WTC11 (cell line): ENCODE data around the gene POMT1. TPM values are rescaled to one million over a fixed set of nuclear protein-coding genes. Genes with fewer than 3 reads are reported as not detected.

Experiments
- ATAC-seq: fragments of 200-7000 bp; cut with Tn5 transposase; 2 replicates; pipeline ENCODE4 v1.10.0; 2021; ENCODE audit warnings: mild to moderate bottlenecking, moderate library complexity
- CTCF ChIA-PET: fragments of 300-600 bp; sonication (Branson Sonifier 250); formaldehyde crosslinking; loops from one replicate; lab custom pipeline; 2021; ENCODE audit warnings: antibody characterized with exemption; lab: Charles Lee
- POLR2A ChIA-PET: fragments of 350-600 bp; sonication (Branson Sonifier 250); formaldehyde crosslinking; loops from one replicate; lab custom pipeline; 2021; ENCODE audit warnings: antibody characterized with exemption; lab: Charles Lee
- DNase-seq: peaks from one replicate; pipeline ENCODE4 v3.0.0; 2021; ENCODE audit warnings: low spot score
- H3K27ac Mint-ChIP-seq: 2 replicates; pipeline ENCODE4 v1.8.0; 2021; ENCODE audit warnings: mixed read lengths
- H3K27me3 Mint-ChIP-seq: 2 replicates; pipeline ENCODE4 v1.8.0; 2021; ENCODE audit warnings: low read depth, mild to moderate bottlenecking, moderate library complexity, mixed read lengths
- H3K36me3 Mint-ChIP-seq: 2 replicates; pipeline ENCODE4 v1.8.0; 2021; ENCODE audit warnings: mixed read lengths
- H3K4me1 Mint-ChIP-seq: 2 replicates; pipeline ENCODE4 v1.8.0; 2022; ENCODE audit warnings: mixed read lengths
- H3K4me3 Mint-ChIP-seq: 2 replicates; pipeline ENCODE4 v1.8.0; 2021; ENCODE audit warnings: mild to moderate bottlenecking, moderate library complexity, mixed read lengths
- H3K9me3 Mint-ChIP-seq: 2 replicates; pipeline ENCODE4 v1.8.0; 2021; ENCODE audit warnings: mixed read lengths
- CBFB ChIP-seq: sonication (generic); formaldehyde crosslinking; IDR thresholded peaks from 2 replicates; pipeline ENCODE4 v1.8.1; 2022; ENCODE audit warnings: mild to moderate bottlenecking, low read depth, missing genetic modification reagents
- CREB1 ChIP-seq: sonication (generic); formaldehyde crosslinking; IDR thresholded peaks from 2 replicates; pipeline ENCODE4 v1.8.0; 2023; ENCODE audit warnings: mild to moderate bottlenecking, missing genetic modification reagents
- FOXP4 ChIP-seq: sonication (generic); formaldehyde crosslinking; IDR thresholded peaks from 2 replicates; pipeline ENCODE4 v1.8.0; 2022; ENCODE audit warnings: mild to moderate bottlenecking, missing genetic modification reagents
- JUN ChIP-seq: sonication (generic); formaldehyde crosslinking; IDR thresholded peaks from 2 replicates; pipeline ENCODE4 v1.8.0; 2023; ENCODE audit warnings: mild to moderate bottlenecking, missing genetic modification reagents
- MXD4 ChIP-seq: fragments of 250-450 bp; sonication (Bioruptor Pico); IDR thresholded peaks from 2 replicates; pipeline ENCODE4 v1.8.0; 2021; ENCODE audit warnings: mild to moderate bottlenecking, moderate library complexity, borderline replicate concordance
- NFYB ChIP-seq: sonication (generic); formaldehyde crosslinking; conservative IDR thresholded peaks from 2 replicates; pipeline ENCODE4 v1.8.0; 2022; ENCODE audit warnings: low read depth, missing genetic modification reagents
- NR1H2 ChIP-seq: sonication (generic); formaldehyde crosslinking; IDR thresholded peaks from 2 replicates; pipeline ENCODE4 v1.9.0; 2021; ENCODE audit warnings: mild to moderate bottlenecking, moderate library complexity, missing genetic modification reagents
- NR2C2 ChIP-seq: sonication (generic); formaldehyde crosslinking; IDR thresholded peaks from 2 replicates; pipeline ENCODE4 v1.8.0; 2022; ENCODE audit warnings: mild to moderate bottlenecking, missing genetic modification reagents
- NR3C1 ChIP-seq: sonication (generic); formaldehyde crosslinking; conservative IDR thresholded peaks from 2 replicates; pipeline ENCODE4 v1.8.1; 2023; ENCODE audit warnings: low read depth, mild to moderate bottlenecking, missing genetic modification reagents
- OVOL2 ChIP-seq: fragments of 250-450 bp; sonication (Bioruptor Pico); IDR thresholded peaks from 2 replicates; pipeline ENCODE4 v1.9.0; 2021; ENCODE audit warnings: mild to moderate bottlenecking, borderline replicate concordance
- SMAD4 ChIP-seq: sonication (generic); formaldehyde crosslinking; IDR thresholded peaks from 2 replicates; pipeline ENCODE4 v1.8.0; 2022; ENCODE audit warnings: mild to moderate bottlenecking, missing genetic modification reagents
- TCF7 ChIP-seq: sonication (generic); formaldehyde crosslinking; IDR thresholded peaks from 2 replicates; pipeline ENCODE4 v1.8.0; 2022; ENCODE audit warnings: mild to moderate bottlenecking, low read depth, missing genetic modification reagents, moderate library complexity
- ZBTB21 ChIP-seq: sonication (generic); formaldehyde crosslinking; IDR thresholded peaks from 2 replicates; pipeline ENCODE4 v1.8.1; 2023; ENCODE audit warnings: mild to moderate bottlenecking, missing genetic modification reagents, borderline replicate concordance
- ZNF263 ChIP-seq: sonication (generic); formaldehyde crosslinking; IDR thresholded peaks from 2 replicates; pipeline ENCODE4 v1.8.1; 2022; ENCODE audit warnings: low read depth, mild to moderate bottlenecking, moderate library complexity, missing genetic modification reagents
- ZNF281 ChIP-seq: sonication (generic); formaldehyde crosslinking; IDR thresholded peaks from 2 replicates; pipeline ENCODE4 v1.8.0; 2023; ENCODE audit warnings: mild to moderate bottlenecking, missing genetic modification reagents
- ZNF317 ChIP-seq: sonication (generic); formaldehyde crosslinking; IDR thresholded peaks from 2 replicates; pipeline ENCODE4 v1.8.1; 2023; ENCODE audit warnings: low read depth, mild to moderate bottlenecking, moderate library complexity, missing genetic modification reagents, borderline replicate concordance
- ZNF423 ChIP-seq: fragments of 250-450 bp; sonication (Bioruptor Pico); IDR thresholded peaks from 2 replicates; pipeline ENCODE4 v2.1.2; 2022; ENCODE audit warnings: mild to moderate bottlenecking, moderate library complexity
- total RNA-seq: library from RNA; stranded (reverse); gene quantifications from 3 replicates; pipeline ENCODE4 v1.2.3, GENCODE V29; 2021
- TF ChIP-seq, protein P1 (sequence below): sonication (generic); formaldehyde crosslinking; IDR thresholded peaks from 2 replicates; pipeline ENCODE4 v1.8.1; 2022; ENCODE audit warnings: low read depth, missing genetic modification reagents, borderline replicate concordance
- TF ChIP-seq, protein P2 (sequence below): sonication (generic); formaldehyde crosslinking; IDR thresholded peaks from 2 replicates; pipeline ENCODE4 v1.8.1; 2023; ENCODE audit warnings: mild to moderate bottlenecking, missing genetic modification reagents, moderate library complexity
- TF ChIP-seq, protein P3 (sequence below): fragments of 250-450 bp; sonication (Bioruptor Pico); conservative IDR thresholded peaks from 2 replicates; pipeline ENCODE4 v1.9.0; 2021; ENCODE audit warnings: mild to moderate bottlenecking
- TF ChIP-seq, protein P4 (sequence below): sonication (generic); formaldehyde crosslinking; IDR thresholded peaks from 2 replicates; pipeline ENCODE4 v1.8.0; 2023; ENCODE audit warnings: missing genetic modification reagents
- TF ChIP-seq, protein P5 (sequence below): sonication (generic); formaldehyde crosslinking; IDR thresholded peaks from 2 replicates; pipeline ENCODE4 v1.8.1; 2022; ENCODE audit warnings: low read depth, mild to moderate bottlenecking, moderate library complexity, missing genetic modification reagents, borderline replicate concordance
- TF ChIP-seq, protein P6 (sequence below): sonication (generic); formaldehyde crosslinking; IDR thresholded peaks from 2 replicates; pipeline ENCODE4 v1.8.1; 2022; ENCODE audit warnings: mild to moderate bottlenecking, moderate library complexity, missing genetic modification reagents

POMT1 gene
- total RNA-seq, 1 experiment from 2014 or later, result 36.2 TPM

- TF ChIP-seq, protein P1, sequence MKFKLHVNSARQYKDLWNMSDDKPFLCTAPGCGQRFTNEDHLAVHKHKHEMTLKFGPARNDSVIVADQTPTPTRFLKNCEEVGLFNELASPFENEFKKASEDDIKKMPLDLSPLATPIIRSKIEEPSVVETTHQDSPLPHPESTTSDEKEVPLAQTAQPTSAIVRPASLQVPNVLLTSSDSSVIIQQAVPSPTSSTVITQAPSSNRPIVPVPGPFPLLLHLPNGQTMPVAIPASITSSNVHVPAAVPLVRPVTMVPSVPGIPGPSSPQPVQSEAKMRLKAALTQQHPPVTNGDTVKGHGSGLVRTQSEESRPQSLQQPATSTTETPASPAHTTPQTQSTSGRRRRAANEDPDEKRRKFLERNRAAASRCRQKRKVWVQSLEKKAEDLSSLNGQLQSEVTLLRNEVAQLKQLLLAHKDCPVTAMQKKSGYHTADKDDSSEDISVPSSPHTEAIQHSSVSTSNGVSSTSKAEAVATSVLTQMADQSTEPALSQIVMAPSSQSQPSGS (CRISPR knock-in tag), result no peak
- TF ChIP-seq ZNF263 (CRISPR knock-in tag) (no peak), ZNF317 (CRISPR knock-in tag) (no peak), NFYB (CRISPR knock-in tag) (no peak), ZBTB21 (CRISPR knock-in tag) (no peak), MXD4 (CRISPR knock-in tag) (no peak)
Measured at GRCh38 chr9:131516100-131516499, 13.4 kb downstream of the POMT1 start (continued).

DNA sequence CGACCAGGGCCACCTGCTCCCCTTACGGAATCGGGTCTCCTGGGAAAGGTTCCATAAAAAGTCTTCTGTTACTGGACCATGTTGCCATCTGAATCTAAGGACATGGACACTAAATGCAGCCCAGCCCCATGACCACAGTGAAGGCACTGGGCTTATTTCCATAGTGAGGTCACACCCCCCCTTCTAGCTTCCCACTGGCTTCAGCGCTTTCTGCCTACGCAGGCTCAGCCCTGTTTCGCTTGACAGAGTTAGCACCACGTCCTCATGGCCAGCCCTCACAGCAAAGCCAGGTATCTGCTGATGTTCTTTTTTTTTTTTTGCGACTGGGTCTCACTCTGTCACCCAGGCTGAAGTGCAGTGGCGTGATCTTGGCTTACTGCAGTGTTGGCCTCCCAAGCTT, 14.2 kb downstream of the POMT1 start:
- Mint-ChIP-seq H3K36me3 (peaks cover 51% of the 10 kb centered on the region), H3K27me3 (no peaks in the 10 kb centered on the region), H3K4me1 (no peaks in the 10 kb centered on the region), H3K4me3 (no peak overlapping the region), H3K27ac (no peak overlapping the region), H3K9me3 (no peaks in the 10 kb centered on the region)
- CTCF ChIA-PET, result no interaction called here
- POLR2A ChIA-PET, result no interaction called here
- ATAC-seq (no peak), DNase-seq (no peak)
- TF ChIP-seq TCF7 (CRISPR knock-in tag) (no peak), FOXP4 (no peak), NR1H2 (CRISPR knock-in tag) (no peak), ZNF423 (CRISPR knock-in tag) (no peak), NR3C1 (CRISPR knock-in tag) (no peak), ZNF281 (CRISPR knock-in tag) (no peak), JUN (CRISPR knock-in tag) (no peak), SMAD4 (no peak), NR2C2 (CRISPR knock-in tag) (no peak), OVOL2 (CRISPR knock-in tag) (no peak), CBFB (CRISPR knock-in tag) (no peak), CREB1 (CRISPR knock-in tag) (no peak)
- TF ChIP-seq, protein P1 (CRISPR knock-in tag), result no peak
- TF ChIP-seq, protein P2, sequence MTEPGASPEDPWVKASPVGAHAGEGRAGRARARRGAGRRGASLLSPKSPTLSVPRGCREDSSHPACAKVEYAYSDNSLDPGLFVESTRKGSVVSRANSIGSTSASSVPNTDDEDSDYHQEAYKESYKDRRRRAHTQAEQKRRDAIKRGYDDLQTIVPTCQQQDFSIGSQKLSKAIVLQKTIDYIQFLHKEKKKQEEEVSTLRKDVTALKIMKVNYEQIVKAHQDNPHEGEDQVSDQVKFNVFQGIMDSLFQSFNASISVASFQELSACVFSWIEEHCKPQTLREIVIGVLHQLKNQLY (CRISPR knock-in tag), result no peak
- TF ChIP-seq, protein P3, sequence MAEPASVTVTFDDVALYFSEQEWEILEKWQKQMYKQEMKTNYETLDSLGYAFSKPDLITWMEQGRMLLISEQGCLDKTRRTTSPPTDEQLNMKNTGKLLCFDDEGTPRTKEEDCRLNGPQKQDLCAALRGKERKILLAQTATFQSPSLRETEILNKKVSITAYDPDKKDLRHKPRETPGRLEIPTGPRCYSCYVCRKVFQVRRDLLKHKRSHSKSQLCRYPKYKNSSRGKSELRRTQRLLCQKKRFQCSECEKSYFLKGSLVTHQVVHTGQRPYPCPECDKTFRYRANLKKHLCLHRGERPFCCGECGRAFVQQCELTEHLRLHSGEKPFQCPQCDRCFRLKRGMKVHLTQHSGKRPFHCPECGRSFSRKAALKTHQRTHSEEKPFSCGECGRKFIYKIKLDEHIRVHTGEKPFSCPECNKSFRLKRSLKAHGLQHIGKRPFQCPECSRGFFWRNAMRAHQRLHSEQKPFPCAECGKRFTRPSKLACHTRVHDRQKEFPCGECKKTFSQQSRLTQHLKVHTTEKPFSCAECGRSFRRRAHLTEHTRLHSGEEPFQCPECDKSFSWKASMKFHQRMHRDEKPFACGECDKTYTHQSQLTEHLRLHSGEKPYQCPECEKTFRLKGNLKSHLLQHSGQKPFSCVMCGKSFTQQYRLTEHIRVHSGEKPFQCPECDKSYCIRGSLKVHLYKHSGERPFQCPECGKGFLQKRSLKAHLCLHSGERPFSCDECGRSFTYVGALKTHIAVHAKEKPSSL (CRISPR knock-in tag), result no peak
- TF ChIP-seq, protein P4, sequence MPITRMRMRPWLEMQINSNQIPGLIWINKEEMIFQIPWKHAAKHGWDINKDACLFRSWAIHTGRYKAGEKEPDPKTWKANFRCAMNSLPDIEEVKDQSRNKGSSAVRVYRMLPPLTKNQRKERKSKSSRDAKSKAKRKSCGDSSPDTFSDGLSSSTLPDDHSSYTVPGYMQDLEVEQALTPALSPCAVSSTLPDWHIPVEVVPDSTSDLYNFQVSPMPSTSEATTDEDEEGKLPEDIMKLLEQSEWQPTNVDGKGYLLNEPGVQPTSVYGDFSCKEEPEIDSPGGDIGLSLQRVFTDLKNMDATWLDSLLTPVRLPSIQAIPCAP (CRISPR knock-in tag), result no peak
- TF ChIP-seq, protein P5, sequence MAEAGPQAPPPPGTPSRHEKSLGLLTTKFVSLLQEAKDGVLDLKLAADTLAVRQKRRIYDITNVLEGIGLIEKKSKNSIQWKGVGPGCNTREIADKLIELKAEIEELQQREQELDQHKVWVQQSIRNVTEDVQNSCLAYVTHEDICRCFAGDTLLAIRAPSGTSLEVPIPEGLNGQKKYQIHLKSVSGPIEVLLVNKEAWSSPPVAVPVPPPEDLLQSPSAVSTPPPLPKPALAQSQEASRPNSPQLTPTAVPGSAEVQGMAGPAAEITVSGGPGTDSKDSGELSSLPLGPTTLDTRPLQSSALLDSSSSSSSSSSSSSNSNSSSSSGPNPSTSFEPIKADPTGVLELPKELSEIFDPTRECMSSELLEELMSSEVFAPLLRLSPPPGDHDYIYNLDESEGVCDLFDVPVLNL (CRISPR knock-in tag), result no peak
- TF ChIP-seq, protein P6, sequence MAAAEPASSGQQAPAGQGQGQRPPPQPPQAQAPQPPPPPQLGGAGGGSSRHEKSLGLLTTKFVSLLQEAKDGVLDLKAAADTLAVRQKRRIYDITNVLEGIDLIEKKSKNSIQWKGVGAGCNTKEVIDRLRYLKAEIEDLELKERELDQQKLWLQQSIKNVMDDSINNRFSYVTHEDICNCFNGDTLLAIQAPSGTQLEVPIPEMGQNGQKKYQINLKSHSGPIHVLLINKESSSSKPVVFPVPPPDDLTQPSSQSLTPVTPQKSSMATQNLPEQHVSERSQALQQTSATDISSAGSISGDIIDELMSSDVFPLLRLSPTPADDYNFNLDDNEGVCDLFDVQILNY, result no peak
